HL-60/S4 (cell line): ENCODE results near the gene GP1BB.

Experiments used
- in situ Hi-C: fragments of 300-500 bp; cut with MboI; formaldehyde crosslinking; loops from 2 replicates; pipeline ENCODE4 v1.14.3; 2022; ENCODE audit warnings: low sequenced_read_pairs

GP1BB gene

GRCh38 chr22:19739911-19740449 is 16.6 kb downstream of the GP1BB start:
- in situ Hi-C loops: no loop called here

GRCh38 chr22:19740586-19740985 is 17.2 kb downstream of the GP1BB start:
- in situ Hi-C loops: no loop called here

GRCh38 chr22:19741053-19741452 is 17.7 kb downstream of the GP1BB start:
- in situ Hi-C loops: no loop called here

GRCh38 chr22:19742160-19743066 is 19.1 kb downstream of the GP1BB start:
- in situ Hi-C loops: no loop called here

- in situ Hi-C loops: no loop called here
These were observed 19.7 kb downstream of the GP1BB start for GRCh38 chr22:19743081-19743480.

GRCh38 chr22:19743651-19744050 is 20.3 kb downstream of the GP1BB start:
- in situ Hi-C loops: no loop called here

- in situ Hi-C loops: no loop called here
These were observed 21.1 kb downstream of the GP1BB start for GRCh38 chr22:19744350-19745006.

- in situ Hi-C loops: no loop called here
These were observed 22.1 kb downstream of the GP1BB start for GRCh38 chr22:19745155-19746101.

- in situ Hi-C loops: no loop called here
These were observed 23.4 kb downstream of the GP1BB start for GRCh38 chr22:19746726-19747125.

GRCh38 chr22:19747551-19747950 is 24.2 kb downstream of the GP1BB start:
- in situ Hi-C loops: no loop called here

GRCh38 chr22:19748139-19748538 is 24.8 kb downstream of the GP1BB start:
- in situ Hi-C loops: no loop called here

GRCh38 chr22:19748991-19749664 is 25.8 kb downstream of the GP1BB start:
- in situ Hi-C loops: no loop called here

GRCh38 chr22:19749876-19750275 is 26.5 kb downstream of the GP1BB start:
- in situ Hi-C loops: no loop called here

GRCh38 chr22:19750507-19751490 is 27.5 kb downstream of the GP1BB start:
- in situ Hi-C loops: no loop called here

- in situ Hi-C loops: no loop called here
These were observed 28.3 kb downstream of the GP1BB start for GRCh38 chr22:19751497-19752245.

- in situ Hi-C loops: no loop called here
These were observed 29.9 kb downstream of the GP1BB start for GRCh38 chr22:19753090-19753842.

- in situ Hi-C loops: no loop called here
These were observed 30.8 kb downstream of the GP1BB start for GRCh38 chr22:19753996-19754700.
